ENCODE data around the gene MAP6.
"Not testable (repeated sequence)": the region's sequence is repeated elsewhere in the genome, so short reads cannot be mapped to it uniquely, and the experiment has no call there.

The MAP6 gene

GRCh38 chr11:75589933-75590332 lies 78.9 kb downstream of the MAP6 start:
- no peak for DNase-seq

GRCh38 chr11:75589051-75589450 lies 79.8 kb downstream of the MAP6 start:
- no peak for DNase-seq

- DNase-seq: no peak
Observed at GRCh38 chr11:75588051-75588481, 80.8 kb downstream of the MAP6 start.

- DNase-seq: no peak
Observed at GRCh38 chr11:75586395-75586794, 82.4 kb downstream of the MAP6 start.

GRCh38 chr11:75585293-75585670 lies 83.6 kb downstream of the MAP6 start:
- DNase-seq: no peak

- DNase-seq: not testable (repeated sequence)
Observed at GRCh38 chr11:75584659-75585292, 84.1 kb downstream of the MAP6 start.

GRCh38 chr11:75583718-75584658 lies 84.8 kb downstream of the MAP6 start:
- peak; percentile 33 to 62 for DNase-seq

- DNase-seq: peak; percentile 73
Observed at GRCh38 chr11:75582895-75583717, 85.7 kb downstream of the MAP6 start.

- no peak for DNase-seq
Observed at GRCh38 chr11:75582506-75582894, 86.3 kb downstream of the MAP6 start.

- no peak for DNase-seq
Observed at GRCh38 chr11:75579841-75580240, 89.0 kb downstream of the MAP6 start.

- no peak for DNase-seq
Observed at GRCh38 chr11:75578977-75579376, 89.9 kb downstream of the MAP6 start.

- DNase-seq: peak in 1 of 2 experiments; percentile 4
Observed at GRCh38 chr11:75577207-75577606, 91.6 kb downstream of the MAP6 start.

GRCh38 chr11:75576499-75576918 lies 92.3 kb downstream of the MAP6 start:
- DNase-seq: no peak

- no peak for DNase-seq
Observed at GRCh38 chr11:75576017-75576416, 92.8 kb downstream of the MAP6 start.

- no peak for DNase-seq
Observed at GRCh38 chr11:75574698-75575602, 93.9 kb downstream of the MAP6 start.

GRCh38 chr11:75572744-75573143 lies 96.1 kb downstream of the MAP6 start:
- no peak for DNase-seq

- no peak for DNase-seq
Observed at GRCh38 chr11:75571625-75572024, 97.2 kb downstream of the MAP6 start.

- no peak for DNase-seq
Observed at GRCh38 chr11:75570559-75571139, 98.2 kb downstream of the MAP6 start.

- DNase-seq: no peak
Observed at GRCh38 chr11:75568616-75569219, 100.1 kb downstream of the MAP6 start.

GRCh38 chr11:75567971-75568370 lies 100.9 kb downstream of the MAP6 start:
- DNase-seq: no peak

- DNase-seq: no peak
Observed at GRCh38 chr11:75566763-75567279, 102.0 kb downstream of the MAP6 start.
